Fibroblast of skin of left quadriceps (primary cell): ENCODE data around the gene GLTP.

ENCODE experiments used
- DNase-seq, 2 experiments: peaks; one replicate each; pipeline ENCODE4 v3.0.0-alpha.2; 2013; ENCODE audit warnings: low read depth in 2 of 2

Gene GLTP

GRCh38 chr12:109844091-109844490 lies 36.2 kb downstream of the GLTP start:
- DNase-seq, result no peak

- DNase-seq, result no peak
Observed at GRCh38 chr12:109842021-109842420, 38.3 kb downstream of the GLTP start.

- DNase-seq, result no peak
Observed at GRCh38 chr12:109841356-109841755, 39.0 kb downstream of the GLTP start.

GRCh38 chr12:109840305-109841074 lies 39.9 kb downstream of the GLTP start:
- no peak for DNase-seq

GRCh38 chr12:109839444-109839843 lies 40.9 kb downstream of the GLTP start:
- no peak for DNase-seq

GRCh38 chr12:109836916-109837315 lies 43.4 kb downstream of the GLTP start:
- no peak for DNase-seq

GRCh38 chr12:109835827-109836226 lies 44.5 kb downstream of the GLTP start:
- DNase-seq, result no peak

GRCh38 chr12:109833307-109834189 lies 46.8 kb downstream of the GLTP start, which contains the start of gene TRPV4:
TRPV4 (minus strand) TSS chr12:109833398; CDS start chr12:109814796, 18,602 bp downstream.
- peak in 1 of 2 experiments; percentile 26 for DNase-seq

GRCh38 chr12:109832541-109833306 lies 47.6 kb downstream of the GLTP start:
- DNase-seq, result no peak

GRCh38 chr12:109831929-109832328 lies 48.4 kb downstream of the GLTP start:
- no peak for DNase-seq

- DNase-seq, result no peak
Observed at GRCh38 chr12:109831365-109831764, 49.0 kb downstream of the GLTP start.

GRCh38 chr12:109830718-109831117 lies 49.6 kb downstream of the GLTP start:
- no peak for DNase-seq

- no peak for DNase-seq
Observed at GRCh38 chr12:109830267-109830666, 50.1 kb downstream of the GLTP start.

- no peak for DNase-seq
Observed at GRCh38 chr12:109829667-109830066, 50.7 kb downstream of the GLTP start.

GRCh38 chr12:109828754-109829511 lies 51.4 kb downstream of the GLTP start:
- no peak for DNase-seq

- DNase-seq, result no peak
Observed at GRCh38 chr12:109827566-109828550, 52.5 kb downstream of the GLTP start.

GRCh38 chr12:109827080-109827479 lies 53.3 kb downstream of the GLTP start:
- DNase-seq, result no peak

- no peak for DNase-seq
Observed at GRCh38 chr12:109824731-109825130, 55.6 kb downstream of the GLTP start.

GRCh38 chr12:109822951-109823411 lies 57.4 kb downstream of the GLTP start:
- DNase-seq, result no peak

- DNase-seq, result no peak
Observed at GRCh38 chr12:109822416-109822815, 57.9 kb downstream of the GLTP start.
